AG09319 (cell line): ENCODE data around the gene D2HGDH.
"Not testable (repeated sequence)": the region's sequence is repeated elsewhere in the genome, so short reads cannot be mapped to it uniquely, and the experiment has no call there.

Experiments
- DNase-seq: peaks from one replicate; pipeline ENCODE4 v3.0.0-alpha.2; 2010; ENCODE audit warnings: low read depth; ENCODE audit errors: extremely low read depth
- CTCF ChIP-seq: IDR thresholded peaks from 2 replicates; pipeline ENCODE4 v1.5.1; 2011; ENCODE audit warnings: low read depth, mild to moderate bottlenecking, inconsistent platforms, low read length, moderate library complexity

Gene D2HGDH

DNA sequence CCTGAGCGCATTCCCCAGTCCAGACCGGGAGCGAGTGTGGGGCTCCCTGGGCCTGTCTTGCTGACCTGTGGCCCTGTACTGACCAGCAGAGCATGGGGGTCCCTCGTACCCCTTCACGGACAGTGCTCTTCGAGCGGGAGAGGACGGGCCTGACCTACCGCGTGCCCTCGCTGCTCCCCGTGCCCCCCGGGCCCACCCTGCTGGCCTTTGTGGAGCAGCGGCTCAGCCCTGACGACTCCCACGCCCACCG, 79.9 kb downstream of the D2HGDH start:
- no peak for DNase-seq
- TF ChIP-seq CTCF: no peak

GRCh38 chr2:241814643-241815476, 80.4 kb downstream of the D2HGDH start:
- TF ChIP-seq CTCF: no peak
- no peak for DNase-seq

GRCh38 chr2:241815477-241816430, 81.3 kb downstream of the D2HGDH start:
- no peak for TF ChIP-seq CTCF

DNA sequence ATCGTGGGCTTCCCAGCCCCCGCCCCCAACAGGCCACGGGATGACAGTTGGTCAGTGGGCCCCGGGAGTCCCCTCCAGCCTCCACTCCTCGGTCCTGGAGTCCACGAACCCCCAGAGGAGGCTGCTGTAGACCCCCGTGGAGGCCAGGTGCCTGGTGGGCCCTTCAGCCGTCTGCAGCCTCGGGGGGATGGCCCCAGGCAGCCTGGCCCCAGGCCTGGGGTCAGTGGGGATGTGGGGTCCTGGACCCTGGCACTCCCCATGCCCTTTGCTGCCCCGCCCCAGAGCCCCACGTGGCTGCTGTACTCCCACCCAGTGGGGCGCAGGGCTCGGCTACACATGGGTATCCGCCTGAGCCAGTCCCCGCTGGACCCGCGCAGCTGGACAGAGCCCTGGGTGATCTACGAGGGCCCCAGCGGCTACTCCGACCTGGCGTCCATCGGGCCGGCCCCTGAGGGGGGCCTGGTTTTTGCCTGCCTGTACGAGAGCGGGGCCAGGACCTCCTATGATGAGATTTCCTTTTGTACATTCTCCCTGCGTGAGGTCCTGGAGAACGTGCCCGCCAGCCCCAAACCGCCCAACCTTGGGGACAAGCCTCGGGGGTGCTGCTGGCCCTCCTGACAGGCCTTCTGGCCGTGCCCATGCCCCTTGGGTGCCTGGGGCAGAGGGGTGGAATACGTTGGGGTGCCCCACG, 82.1 kb downstream of the D2HGDH start:
- TF ChIP-seq CTCF: no peak
- no peak for DNase-seq

More at GRCh38 chr2:241815477-241816430, 81.3 kb downstream of the D2HGDH start:
- no peak for DNase-seq

- DNase-seq: no peak
- no peak for TF ChIP-seq CTCF
Observed at GRCh38 chr2:241817126-241817820, 82.8 kb downstream of the D2HGDH start.

GRCh38 chr2:241817821-241818215, 83.4 kb downstream of the D2HGDH start:
- DNase-seq: not testable (repeated sequence)
